GM19239 (cell line): Measurements from ENCODE around the gene LRRK1.

Source experiments
- DNase-seq: peaks from one replicate; pipeline ENCODE4 v3.0.0; 2011; ENCODE audit warnings: low spot score; ENCODE audit not compliant: insufficient read length
- FAIRE-seq: peaks from 2 replicates; lab custom pipeline; 2011; peaks lifted over from hg19 to GRCh38; lab: Jason Lieb, UNC

LRRK1 gene

DNA sequence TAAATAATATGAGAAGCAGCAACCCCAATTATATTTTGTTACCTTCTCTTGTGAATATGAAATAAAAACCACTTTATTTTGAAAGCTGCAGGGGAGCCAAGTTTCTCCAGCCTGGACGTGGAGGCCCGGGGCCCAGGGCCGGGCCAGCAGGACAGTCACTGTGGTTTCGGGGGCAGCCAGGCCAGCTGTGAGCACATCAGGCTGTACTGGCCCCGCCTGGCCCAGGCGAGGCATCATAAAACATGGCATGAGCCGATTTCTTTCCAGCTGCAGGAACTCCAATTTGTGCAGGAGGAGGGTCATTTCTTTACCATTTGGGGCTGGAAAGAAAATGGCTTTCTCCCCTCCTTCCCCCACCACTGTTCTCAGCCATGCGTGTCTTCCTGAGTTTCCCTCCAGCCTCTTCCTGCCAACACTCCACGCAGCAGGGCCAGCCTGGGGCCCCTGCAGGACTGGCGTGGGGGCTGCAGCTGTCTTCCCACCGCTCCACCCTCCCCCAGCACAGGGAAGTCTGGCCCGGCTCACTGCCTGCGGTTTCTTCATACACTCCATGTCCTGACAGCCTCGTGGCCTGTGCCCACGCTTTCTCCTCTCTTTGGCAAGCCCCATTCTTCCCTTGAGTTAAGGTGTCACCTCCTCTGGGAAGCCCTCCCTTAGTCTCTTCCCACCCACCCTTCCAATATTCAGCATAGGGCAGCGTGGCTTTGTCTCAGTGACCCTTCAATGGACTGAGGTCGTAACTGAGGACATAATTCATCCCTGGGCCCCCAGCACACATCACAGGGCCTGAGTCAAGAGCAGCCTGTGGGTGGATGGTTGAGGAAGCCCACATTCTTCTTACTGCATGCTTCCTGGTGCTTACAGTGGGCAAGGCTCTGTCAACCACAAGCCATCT is 196.9 kb downstream of the LRRK1 start:
- no peak for DNase-seq
- FAIRE-seq, result no peak

DNA sequence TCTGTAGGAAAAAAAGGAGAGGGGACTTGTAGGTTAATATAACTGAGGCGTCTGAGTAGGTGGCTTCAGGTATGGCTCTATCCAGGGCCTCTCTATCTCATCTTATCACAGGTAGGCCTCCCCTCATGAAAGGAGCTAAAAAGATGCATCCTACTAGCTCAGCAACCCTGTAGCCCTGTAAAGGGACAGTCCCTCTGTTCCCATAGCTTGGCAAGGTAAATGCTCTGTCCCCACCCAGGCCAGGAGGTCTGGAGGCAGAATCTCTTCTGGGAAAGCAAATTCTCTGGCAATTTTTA is 197.5 kb downstream of the LRRK1 start:
- no peak for FAIRE-seq

DNA sequence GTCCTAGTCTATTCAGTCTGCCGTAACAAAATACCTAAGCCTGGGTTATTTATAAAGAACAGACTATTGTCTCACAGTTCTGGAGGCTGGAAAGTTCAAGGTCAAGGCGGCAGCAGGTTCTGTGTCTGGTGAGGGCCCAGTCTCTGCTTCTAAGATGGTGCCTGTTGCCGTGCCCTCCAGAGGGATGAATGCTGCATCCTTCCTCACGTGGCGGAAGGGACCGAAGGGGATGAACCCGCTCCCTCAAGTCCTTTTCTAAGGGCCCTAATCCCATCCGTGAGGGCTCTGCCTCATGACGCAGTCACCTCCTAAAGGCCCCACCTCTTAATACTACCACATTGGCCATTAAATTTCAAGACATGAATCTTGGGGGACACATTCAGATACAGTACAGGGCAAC is 199.0 kb downstream of the LRRK1 start:
- DNase-seq (no peak), FAIRE-seq (no peak)

More for the DNA sequence above, 197.5 kb downstream of the LRRK1 start:
- no peak for DNase-seq

DNA sequence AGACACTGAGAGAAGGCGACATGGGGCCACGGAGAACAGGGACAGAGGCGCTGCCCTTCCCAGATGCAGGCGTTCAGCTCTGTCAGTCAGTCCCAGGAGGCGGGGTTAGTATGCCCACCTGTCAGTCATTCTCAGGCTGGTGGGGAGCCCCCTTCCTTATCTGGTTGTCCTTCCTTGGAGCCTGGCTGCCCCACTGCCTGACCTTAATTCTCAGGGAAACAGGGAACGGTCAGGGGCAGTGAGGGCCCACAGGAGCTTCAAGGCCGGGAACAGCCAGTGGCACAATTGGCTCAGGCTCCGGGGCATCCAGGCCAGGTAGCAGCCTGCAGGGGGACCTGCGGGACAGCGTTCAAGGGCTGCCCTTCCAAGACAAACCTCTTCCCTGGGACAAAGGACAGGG is 199.5 kb downstream of the LRRK1 start:
- FAIRE-seq (no peak), DNase-seq (no peak)

DNA sequence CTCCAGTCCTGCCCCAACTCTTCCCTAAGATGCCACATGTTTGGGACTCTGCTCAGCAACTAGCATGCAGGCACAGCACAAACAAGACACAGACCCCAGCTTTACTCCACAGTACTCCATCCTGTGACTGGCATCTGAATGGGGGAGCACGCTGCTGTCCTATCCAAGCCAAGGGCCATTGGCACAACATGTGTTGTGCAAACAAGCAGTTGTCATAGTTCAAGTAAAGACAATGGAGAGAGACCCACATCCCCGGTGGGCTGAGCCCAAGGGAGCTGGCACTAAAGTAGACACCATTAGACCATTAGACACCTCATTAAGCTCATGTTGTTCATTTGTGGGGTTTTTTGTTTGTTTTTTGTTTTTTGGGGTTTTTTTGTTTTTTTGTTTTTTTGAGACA is 200.0 kb downstream of the LRRK1 start:
- DNase-seq, result no peak
- FAIRE-seq, result no peak
